ENCODE measurements around the gene CIDEB.

Gene CIDEB

DNA sequence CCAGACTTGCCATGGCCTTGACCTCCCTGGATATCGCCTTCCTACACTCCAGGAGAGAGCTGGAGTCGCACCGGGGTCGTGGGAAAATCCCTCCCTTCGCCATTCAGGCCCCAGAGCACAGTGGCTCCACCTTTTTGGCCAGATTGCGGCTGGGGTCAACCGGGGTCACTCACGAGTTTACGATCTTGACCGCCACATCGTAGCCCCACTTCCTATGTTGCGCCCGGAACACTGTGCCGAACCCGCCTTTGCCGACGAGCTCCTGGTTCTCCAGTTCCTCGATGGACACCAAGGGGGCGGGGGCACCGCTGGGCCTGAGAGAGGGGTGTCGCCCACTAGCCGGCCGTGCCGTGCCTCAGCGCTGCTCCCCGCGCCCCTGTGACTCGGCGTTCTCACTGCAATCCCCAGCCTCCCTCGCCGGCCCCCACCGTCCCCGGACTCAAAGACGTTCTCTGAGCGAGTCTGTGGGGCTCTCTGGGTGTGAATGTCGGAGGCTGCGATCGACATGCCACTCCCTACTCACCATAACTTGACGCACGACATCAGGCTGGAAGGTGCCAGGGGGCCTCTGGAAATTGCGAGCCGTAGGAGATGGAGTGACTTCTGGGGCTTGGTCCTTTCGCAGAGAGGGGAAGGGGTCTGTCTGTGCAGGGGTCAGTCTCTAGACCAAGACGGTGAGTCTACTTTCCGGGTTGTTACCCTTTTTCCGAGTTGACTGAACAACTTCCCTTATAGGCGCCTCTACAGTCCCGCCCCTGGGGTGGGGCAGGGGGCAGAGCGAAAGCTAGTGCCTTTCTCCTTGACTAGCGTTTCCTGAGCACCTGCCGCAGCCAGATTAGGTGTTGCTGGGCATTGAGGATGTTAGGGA lies 31.7 kb upstream of the CIDEB start, which contains the start of gene RIPK3:
RIPK3 (minus strand) TSS at position 708 of the 868 bp plus-strand sequence; CDS start at position 543, 165 bp downstream.
- TF ChIP-seq, protein P1, sequence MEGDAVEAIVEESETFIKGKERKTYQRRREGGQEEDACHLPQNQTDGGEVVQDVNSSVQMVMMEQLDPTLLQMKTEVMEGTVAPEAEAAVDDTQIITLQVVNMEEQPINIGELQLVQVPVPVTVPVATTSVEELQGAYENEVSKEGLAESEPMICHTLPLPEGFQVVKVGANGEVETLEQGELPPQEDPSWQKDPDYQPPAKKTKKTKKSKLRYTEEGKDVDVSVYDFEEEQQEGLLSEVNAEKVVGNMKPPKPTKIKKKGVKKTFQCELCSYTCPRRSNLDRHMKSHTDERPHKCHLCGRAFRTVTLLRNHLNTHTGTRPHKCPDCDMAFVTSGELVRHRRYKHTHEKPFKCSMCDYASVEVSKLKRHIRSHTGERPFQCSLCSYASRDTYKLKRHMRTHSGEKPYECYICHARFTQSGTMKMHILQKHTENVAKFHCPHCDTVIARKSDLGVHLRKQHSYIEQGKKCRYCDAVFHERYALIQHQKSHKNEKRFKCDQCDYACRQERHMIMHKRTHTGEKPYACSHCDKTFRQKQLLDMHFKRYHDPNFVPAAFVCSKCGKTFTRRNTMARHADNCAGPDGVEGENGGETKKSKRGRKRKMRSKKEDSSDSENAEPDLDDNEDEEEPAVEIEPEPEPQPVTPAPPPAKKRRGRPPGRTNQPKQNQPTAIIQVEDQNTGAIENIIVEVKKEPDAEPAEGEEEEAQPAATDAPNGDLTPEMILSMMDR (IDR thresholded peaks at IDR 0.05; ENCODE audit: control insufficient read depth, insufficient read depth, low read depth, low read length, missing control alignments), result no peak
- DNase-seq (ENCODE audit: low read depth), result no peak
- H3K4me3 ChIP-seq (ENCODE audit: control insufficient read depth, low read depth, low read length), result peak within 1 kb of the TSS; percentile 37

DNA sequence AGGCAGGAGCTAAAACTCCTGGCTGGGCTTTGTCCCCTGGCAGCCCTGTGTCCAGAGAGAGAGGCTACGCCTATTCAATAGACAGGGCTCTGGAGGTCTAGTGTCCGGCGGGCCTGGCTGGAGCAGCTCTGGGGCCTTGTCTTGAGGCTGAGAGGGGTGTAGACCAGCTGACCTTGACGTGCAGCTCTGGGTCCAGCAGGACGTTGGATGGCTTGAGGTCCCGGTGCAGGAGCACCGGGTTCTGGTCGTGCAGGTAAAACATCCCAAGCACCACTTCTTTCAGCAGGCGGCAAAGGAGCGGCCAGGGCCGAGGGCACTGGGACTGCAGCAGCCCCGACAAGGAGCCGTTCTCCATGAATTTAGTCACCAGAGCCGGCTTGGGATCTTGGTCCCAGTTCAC lies 31.1 kb upstream of the CIDEB start:
- no peak overlapping the region; the same call in 1 of the 2 replicates for H3K4me3 ChIP-seq (ENCODE audit: control insufficient read depth, low read depth, low read length)
- no peak for DNase-seq (ENCODE audit: low read depth)
- TF ChIP-seq, protein P1 (IDR thresholded peaks at IDR 0.05; ENCODE audit: control insufficient read depth, insufficient read depth, low read depth, low read length, missing control alignments), result no peak

DNA sequence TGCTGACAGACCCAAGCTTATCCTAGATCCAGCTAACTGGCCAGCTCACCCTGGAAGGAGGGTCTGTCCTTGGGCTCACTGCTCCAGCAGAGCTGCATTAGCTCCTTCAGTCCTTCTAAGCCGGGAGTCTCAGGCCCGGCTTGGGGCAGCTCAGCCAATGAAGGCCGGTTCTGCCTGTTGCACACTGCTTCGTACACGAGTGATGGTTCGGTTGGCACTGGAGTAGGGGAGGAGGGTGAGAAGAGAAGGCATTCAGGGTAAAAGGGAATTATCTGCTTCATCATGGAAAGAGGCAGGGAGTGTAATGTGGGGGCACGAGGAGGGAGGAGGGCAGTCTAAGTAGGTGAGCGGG lies 30.0 kb upstream of the CIDEB start:
- TF ChIP-seq, protein P1 (IDR thresholded peaks at IDR 0.05; ENCODE audit: control insufficient read depth, insufficient read depth, low read depth, low read length, missing control alignments), result no peak
- H3K4me3 ChIP-seq (ENCODE audit: control insufficient read depth, low read depth, low read length), result no peak overlapping the region
- DNase-seq (ENCODE audit: low read depth), result no peak

DNA sequence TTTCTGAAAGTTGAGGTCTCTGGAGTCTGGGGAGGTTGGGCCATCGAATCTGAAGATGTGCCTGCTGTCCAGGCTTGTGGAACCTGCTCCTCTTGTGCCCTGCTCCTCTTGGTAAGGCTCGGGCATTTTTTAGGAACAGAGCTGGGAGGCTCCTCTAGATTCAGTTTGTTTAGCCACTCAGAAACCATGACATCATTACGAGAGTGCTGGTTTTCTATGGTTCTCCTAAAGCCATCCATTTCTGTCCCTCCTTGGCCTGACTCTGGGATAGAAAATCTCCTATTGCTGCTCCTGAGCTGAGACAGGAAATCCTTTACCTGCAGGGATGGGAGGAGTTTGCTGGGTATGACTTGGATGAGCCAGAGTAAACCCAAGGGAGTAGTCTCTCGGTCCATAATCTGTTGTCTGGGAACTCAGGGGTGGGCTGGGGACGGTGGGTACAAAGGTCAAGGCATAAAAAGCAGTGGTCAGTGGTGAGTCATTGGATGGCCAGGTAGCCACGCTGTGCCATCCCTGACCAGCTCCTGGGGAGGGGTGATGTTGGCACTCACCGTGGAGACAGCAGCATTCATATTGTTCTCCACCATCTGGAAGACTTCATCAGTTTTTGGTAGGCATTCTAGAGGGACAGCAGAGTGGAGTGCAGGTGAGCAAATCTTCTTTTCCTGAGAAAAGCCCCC lies 29.5 kb upstream of the CIDEB start:
- H3K4me3 ChIP-seq (ENCODE audit: control insufficient read depth, low read depth, low read length), result no peak overlapping the region
- DNase-seq (ENCODE audit: low read depth), result no peak
- TF ChIP-seq, protein P1 (IDR thresholded peaks at IDR 0.05; ENCODE audit: control insufficient read depth, insufficient read depth, low read depth, low read length, missing control alignments), result no peak

DNA sequence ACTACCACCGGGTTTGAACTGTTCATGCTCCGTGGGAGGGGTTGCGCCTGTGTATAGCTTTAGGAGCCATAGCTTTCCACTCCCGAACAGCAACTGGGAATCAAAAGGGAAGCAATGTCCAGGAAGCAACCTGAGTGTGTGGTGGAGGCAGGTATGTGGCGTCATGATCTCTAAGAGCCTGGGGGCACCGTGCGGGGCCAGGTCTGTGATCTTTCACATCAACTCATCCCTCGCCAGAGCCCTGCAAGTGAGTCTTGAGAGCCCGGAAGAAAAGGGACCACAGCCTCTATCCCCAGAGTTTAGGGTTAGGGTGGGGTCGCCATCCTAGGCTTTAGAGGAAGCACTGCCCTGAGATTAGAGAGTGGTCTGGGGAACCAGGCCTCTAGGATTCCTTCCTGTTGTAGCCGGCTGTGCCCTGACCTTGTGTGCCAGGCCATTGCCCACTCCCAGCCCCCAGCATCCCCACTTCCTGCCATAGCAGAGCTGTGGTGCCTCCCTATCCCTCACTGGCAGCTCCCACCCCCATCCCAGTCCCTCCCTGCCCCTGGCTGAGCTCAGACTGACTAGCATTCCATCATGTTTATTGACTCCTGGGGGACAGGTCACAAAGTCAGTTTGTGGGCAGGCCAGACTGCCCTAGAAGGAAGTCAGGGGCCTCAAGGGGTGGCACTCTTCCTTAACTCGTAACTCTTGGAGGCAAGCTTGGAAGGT lies 27.8 kb upstream of the CIDEB start:
- TF ChIP-seq, protein P1 (IDR thresholded peaks at IDR 0.05; ENCODE audit: control insufficient read depth, insufficient read depth, low read depth, low read length, missing control alignments), result no peak
- no peak overlapping the region for H3K4me3 ChIP-seq (ENCODE audit: control insufficient read depth, low read depth, low read length)
- DNase-seq (ENCODE audit: low read depth), result no peak
